HG02571 (cell line): ENCODE measurements around the gene EIF2D.
"Not testable (repeated sequence)": the region's sequence is repeated elsewhere in the genome, so short reads cannot be mapped to it uniquely, and the experiment has no call there.

ENCODE experiments used
- ATAC-seq: cut with Tn5 transposase; IDR thresholded peaks from one replicate; pipeline ENCODE4 v1.9.1; 2021; ENCODE audit warnings: mild to moderate bottlenecking, moderate library complexity; ENCODE audit not compliant: unreplicated experiment

Gene EIF2D

GRCh38 chr1:206588492-206588891 is 23.8 kb downstream of the EIF2D start:
- no peak for ATAC-seq

DNA sequence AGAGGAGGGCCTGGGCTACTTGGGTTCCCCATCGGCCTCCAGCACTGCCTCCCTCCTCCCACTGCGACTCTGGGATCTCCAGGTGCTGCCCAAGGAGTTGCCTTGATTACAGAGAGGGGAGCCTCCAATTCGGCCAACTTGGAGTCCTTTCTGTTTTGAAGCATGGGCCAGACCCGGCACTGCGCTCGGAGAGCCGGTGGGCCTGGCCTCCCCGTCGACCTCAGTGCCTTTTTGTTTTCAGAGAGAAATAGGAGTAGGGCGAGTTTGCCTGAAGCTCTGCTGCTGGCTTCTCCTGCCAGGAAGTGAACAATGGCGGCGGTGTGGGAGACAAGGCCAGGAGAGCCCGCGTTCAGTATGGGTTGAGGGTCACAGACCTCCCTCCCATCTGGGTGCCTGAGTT is 24.4 kb downstream of the EIF2D start:
- no peak for ATAC-seq

DNA sequence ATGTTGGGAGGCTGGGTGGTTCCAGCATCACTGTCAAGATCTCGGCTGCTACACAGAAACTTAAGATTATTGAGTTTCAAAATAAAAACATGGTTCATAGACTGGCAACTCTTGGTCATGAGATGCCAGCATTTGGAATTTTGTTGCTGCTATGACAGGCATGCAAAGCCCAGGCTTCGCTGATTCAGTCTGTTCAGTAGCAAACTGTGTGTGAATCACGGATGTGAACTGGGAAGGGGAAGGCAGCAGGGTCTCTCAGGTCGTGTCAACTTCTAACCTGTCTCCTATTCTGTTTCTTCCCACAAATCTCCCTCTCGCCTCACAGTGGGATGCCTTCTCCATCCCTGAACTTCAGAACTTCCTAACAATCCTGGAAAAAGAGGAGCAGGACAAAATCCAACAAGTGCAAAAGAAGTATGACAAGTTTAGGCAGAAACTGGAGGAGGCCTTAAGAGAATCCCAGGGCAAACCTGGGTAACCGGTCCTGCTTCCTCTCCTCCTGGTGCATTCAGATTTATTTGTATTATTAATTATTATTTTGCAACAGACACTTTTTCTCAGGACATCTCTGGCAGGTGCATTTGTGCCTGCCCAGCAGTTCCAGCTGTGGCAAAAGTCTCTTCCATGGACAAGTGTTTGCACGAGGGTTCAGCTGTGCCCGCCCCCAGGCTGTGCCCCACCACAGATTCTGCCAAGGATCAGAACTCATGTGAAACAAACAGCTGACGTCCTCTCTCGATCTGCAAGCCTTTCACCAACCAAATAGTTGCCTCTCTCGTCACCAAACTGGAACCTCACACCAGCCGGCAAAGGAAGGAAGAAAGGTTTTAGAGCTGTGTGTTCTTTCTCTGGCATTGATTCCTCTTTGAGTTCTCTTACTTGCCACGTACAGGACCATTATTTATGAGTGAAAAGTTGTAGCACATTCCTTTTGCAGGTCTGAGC is 25.5 kb downstream of the EIF2D start:
- no peak for ATAC-seq

GRCh38 chr1:206584683-206585082 is 27.6 kb downstream of the EIF2D start:
- no peak for ATAC-seq

- ATAC-seq, result no peak
These were observed 28.3 kb downstream of the EIF2D start for GRCh38 chr1:206583707-206584648.

GRCh38 chr1:206582971-206583706 is 29.1 kb downstream of the EIF2D start:
- no peak for ATAC-seq

DNA sequence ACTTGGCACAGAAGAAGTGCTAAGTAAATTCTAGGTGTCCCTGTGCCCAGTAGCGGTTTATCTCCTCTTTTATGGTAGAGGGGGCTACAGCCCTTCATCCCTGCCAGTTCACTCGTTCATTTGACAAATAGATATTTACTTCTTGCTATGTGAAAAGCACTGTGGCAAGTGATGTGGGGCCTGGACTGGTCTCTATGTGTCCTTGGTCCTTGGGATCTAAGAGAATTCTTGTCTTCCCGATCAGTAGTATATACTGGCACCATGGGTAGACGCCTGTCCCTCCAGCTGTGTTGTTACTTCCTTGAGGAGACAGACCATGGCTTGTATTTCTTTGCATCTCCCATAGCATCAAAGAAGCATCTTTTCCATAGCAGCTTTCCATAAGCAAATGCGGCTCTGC is 29.7 kb downstream of the EIF2D start:
- ATAC-seq, result no peak

DNA sequence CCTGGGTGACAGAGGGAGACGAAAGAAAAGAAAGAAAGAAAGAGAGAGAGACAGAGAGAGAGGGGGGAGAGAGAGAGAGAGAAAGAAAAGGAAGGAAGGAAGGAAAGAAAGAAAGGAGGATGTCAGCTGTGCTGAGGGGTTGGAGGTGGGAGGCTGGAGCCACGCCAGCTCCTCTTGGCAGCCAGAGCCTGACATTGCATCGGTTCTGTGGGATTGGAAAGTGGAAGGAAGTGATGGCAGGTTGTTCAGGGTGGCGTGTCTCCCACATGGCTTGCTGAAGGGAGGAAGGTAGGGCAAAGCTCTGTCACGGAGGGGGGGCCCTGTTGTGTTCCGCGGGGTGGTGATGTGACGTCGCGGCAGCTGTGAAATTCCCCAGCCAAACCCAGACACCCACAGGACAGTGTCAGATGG is 30.7 kb downstream of the EIF2D start:
- no peak for ATAC-seq

DNA sequence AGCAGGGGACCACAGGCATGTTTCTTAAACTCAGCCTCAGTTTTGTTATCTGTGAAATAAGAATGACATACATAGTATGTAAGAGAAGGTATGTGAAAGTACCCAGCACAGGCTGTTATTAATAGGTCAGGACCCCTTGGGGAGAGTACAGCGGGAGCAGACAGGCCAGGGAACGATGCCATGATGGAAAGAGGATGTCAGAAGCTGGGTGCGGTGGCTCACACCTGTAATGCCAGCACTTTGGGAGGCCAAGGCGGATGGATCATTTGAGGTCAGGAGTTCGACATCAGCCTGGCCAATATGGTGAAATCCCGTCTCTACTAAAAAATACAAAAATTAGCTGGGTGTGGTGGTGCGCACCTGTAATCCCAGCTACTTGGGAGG is 31.2 kb downstream of the EIF2D start:
- ATAC-seq, result not testable (repeated sequence)

DNA sequence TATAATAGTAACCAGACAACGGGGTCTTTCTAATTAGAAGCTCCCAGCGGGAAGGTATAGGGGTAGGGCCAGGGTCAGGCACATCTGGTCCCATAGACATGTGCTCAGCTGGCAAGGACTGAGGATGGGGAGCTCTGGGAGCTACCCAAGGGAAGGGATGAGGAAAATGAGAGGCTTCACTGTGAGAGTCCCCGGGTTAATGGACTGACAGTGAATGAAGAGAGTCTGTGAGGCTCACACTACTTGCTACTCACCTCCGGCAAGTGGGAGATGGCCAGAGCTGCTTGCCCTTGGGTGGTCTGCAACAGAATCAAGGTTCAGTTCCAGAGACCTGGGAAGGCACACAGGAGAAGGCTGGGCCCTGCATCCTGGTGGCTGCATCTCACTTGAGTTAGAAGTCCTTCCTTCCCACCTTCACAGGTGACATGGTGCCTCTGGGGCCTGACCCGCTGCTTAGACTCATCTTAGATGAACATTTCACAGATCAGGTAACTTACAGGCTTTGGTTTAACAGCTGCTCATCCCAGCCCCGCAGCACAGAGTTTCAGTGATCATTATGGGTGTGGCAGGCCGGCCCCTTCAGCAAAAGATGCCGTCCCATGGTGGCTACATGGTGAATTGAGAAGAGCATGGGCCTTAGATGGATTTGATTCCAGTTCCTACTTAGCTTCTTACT is 31.7 kb downstream of the EIF2D start:
- no peak for ATAC-seq

- ATAC-seq, result peak; percentile 76
These were observed 32.4 kb downstream of the EIF2D start for GRCh38 chr1:206579747-206580437.

DNA sequence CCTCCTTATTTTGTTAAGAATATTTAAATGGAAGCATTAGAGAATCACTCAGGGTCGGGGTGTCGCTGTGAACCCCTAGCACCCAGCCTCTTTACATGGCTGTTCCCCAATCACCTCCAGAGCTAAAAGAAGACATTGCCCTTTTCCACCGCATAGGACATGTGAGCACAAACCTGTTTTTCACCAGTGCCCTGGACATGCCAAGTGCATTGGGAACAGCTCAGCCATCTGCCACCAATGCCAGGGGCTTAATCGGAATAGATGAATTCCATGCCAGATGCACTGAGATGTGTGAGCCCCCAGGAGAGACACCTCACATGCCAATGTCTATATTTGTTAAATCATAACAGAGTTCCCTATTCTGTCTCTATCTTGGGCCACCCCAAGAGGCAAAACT is 33.3 kb downstream of the EIF2D start:
- no peak for ATAC-seq

- ATAC-seq, result no peak
These were observed 33.9 kb downstream of the EIF2D start for GRCh38 chr1:206578068-206578977.

DNA sequence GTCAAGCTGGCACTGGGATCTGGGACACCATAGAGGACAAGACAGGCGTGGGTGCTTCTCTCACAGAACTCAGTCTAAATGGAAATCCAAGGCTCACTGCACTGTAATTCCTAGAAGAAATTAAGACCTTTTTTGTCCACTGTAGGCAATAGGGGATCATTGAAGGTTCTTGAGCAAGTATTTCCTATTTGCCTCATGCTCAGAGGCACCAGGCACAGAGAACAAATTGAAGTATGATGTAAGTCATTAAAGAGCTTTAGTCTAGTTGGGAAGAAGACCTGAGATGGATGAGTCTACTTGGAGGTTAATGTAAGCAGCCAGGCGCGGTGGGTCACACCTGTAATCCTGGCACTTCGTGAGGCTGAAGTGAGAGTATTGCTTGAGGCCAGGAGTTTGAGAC is 34.6 kb downstream of the EIF2D start:
- ATAC-seq, result no peak

GRCh38 chr1:206575894-206576737 is 36.1 kb downstream of the EIF2D start:
- no peak for ATAC-seq

DNA sequence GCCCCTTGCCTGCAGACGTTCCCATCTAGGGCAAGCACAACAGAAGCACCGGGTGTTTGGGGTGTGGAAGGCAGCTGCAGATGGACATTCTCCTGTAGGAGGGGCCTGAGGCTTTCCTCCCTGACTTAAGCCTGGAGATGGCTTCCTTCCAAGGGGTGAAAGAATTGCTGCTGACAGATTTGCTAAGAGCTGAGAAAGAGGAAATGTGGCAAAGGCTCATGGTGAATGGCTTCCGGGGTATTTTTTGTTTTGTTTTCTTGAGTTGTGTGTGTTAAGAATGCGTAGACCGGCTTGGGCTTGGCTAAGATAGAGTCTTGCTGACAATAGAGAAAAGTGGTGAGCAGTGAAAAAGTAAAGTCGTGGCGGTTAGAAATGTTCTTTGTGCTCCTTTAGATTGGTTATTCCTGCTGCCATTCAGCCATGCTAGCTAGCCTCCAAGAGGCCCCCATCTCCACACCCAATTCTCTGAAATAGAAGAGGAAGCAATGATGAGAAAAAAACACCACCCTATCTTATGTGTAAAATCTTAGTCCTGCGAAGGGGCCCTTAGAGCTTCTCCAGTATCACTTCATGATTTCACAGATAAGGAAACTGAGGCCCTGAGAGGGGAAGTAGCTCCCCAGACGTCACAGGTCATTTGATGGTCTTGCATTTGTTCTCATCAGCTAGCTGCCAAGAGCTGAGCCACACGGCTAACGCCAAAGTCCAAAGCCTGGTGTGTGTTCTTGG is 36.9 kb downstream of the EIF2D start:
- no peak for ATAC-seq

- no peak for ATAC-seq
These were observed 38.5 kb downstream of the EIF2D start for GRCh38 chr1:206573762-206574161.
